Measurements from ENCODE around the gene TEKT3. TPM values are rescaled to one million over a fixed set of nuclear protein-coding genes. Genes with fewer than 3 reads are reported as not detected.

TEKT3 gene
- total RNA-seq, 1 donor from 2014 or later: not detected

DNA sequence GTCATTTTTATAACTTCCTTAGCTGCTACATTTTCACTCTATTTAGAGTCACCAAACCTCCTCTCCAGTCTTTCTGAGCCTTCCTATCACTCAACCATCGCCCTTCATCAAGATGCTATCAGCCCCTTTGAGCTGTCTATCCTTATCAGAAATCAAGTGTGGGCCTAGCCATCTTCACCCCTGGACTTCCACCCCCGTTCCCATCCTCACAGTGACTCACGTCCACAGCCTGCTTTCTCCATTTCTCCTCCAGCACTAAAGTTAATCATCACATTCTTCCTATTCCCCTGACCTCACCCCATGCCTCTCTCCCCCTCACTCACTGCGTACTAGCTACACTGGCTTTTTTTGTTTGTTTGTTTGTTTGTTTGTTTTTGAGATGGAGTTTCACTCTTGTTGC lies 2.4 kb upstream of the TEKT3 start:
- no peaks in the 10 kb centered on the region for H3K36me3 Mint-ChIP-seq (ENCODE audit: low read depth)
- no peak overlapping the region for H3K4me3 Mint-ChIP-seq (ENCODE audit: low read depth)
- H3K4me1 Mint-ChIP-seq (ENCODE audit: low read depth): peaks cover 4% of the 10 kb centered on the region
- H3K9me3 Mint-ChIP-seq: no peaks in the 10 kb centered on the region
- no peak overlapping the region for H3K27ac Mint-ChIP-seq
- no peak for DNase-seq (ENCODE audit: low spot score)
- H3K27me3 Mint-ChIP-seq (ENCODE audit: low read depth): peaks cover 55% of the 10 kb centered on the region
- intact Hi-C loops (cut with micrococcal nuclease): no loop called here

DNA sequence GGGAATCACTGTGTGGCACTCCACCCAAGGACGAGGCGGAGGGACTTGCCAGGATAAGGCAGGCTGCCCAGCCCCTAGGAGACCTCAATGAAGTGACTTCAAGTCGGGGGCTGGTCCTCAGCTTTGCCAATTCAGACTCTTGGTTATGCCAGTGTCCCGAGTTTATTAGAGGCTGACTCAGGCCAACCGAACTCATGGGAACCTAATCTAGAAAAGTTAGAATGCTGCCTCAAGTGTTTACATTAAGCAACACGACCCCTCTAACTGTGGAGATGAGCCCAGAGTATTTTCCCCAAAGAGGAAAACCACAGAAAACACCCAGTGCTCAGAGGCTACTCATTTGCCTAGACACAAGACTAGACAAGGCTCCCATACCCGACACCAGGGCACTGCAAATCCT lies 1.1 kb upstream of the TEKT3 start:
- peaks cover 53% of the 10 kb centered on the region for H3K27me3 Mint-ChIP-seq (ENCODE audit: low read depth)
- H3K36me3 Mint-ChIP-seq (ENCODE audit: low read depth): no peaks in the 10 kb centered on the region
- peaks cover 4% of the 10 kb centered on the region for H3K4me1 Mint-ChIP-seq (ENCODE audit: low read depth)
- H3K27ac Mint-ChIP-seq: no peak overlapping the region
- intact Hi-C loops (cut with micrococcal nuclease): no loop called here
- no peaks in the 10 kb centered on the region for H3K9me3 Mint-ChIP-seq
- no peak for DNase-seq (ENCODE audit: low spot score)
- no peak overlapping the region for H3K4me3 Mint-ChIP-seq (ENCODE audit: low read depth)

DNA sequence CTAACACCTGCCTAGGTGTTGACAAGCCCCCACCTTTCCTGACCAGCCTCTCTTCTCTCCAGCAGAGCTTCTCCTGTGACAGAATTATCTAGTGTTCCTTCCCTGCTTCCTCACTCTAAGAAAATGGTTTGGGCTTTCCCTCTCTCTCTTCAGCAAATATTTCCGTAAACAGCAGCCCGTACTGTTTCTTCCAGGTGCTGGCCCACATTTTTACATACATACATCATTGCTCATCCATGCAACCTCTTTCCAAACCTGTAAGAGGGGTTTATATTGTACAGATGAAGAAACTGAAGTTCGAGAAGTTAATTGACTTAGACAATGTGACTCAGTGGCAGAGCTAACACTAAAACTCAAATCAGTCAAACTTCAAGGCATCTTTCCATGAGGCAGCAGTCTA lies 569 bp upstream of the TEKT3 start:
- intact Hi-C loops (cut with micrococcal nuclease): no loop called here
- no peaks in the 10 kb centered on the region for H3K9me3 Mint-ChIP-seq
- no peak overlapping the region for H3K27ac Mint-ChIP-seq
- peaks cover 53% of the 10 kb centered on the region for H3K27me3 Mint-ChIP-seq (ENCODE audit: low read depth)
- DNase-seq (ENCODE audit: low spot score): no peak
- peaks cover 4% of the 10 kb centered on the region for H3K4me1 Mint-ChIP-seq (ENCODE audit: low read depth)
- no peak overlapping the region for H3K4me3 Mint-ChIP-seq (ENCODE audit: low read depth)
- H3K36me3 Mint-ChIP-seq (ENCODE audit: low read depth): no peaks in the 10 kb centered on the region

DNA sequence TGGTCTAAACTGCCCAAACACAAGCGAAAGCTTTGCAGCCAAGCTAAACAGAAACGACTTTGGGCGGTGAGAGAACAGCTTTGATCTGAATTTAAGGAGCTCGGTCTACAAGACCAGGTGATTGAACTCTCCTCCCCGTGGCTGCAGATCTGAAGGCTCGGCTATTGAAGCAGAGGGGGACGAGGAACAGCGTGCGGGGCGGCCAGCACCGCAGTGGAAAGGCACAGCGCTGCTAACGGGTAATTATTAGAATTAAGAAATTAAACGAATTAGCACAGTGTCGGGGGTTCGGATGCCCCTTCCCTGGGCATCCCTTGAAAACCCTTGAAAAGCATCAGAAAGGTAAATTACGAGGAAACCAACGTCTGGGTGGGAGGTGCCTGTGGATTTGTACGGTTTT lies 431 bp downstream of the TEKT3 start:
- no peaks in the 10 kb centered on the region for H3K9me3 Mint-ChIP-seq
- no peaks in the 10 kb centered on the region for H3K36me3 Mint-ChIP-seq (ENCODE audit: low read depth)
- intact Hi-C loops (cut with micrococcal nuclease): no loop called here
- no peak overlapping the region for H3K27ac Mint-ChIP-seq
- DNase-seq (ENCODE audit: low spot score): no peak
- H3K4me1 Mint-ChIP-seq (ENCODE audit: low read depth): peaks cover 4% of the 10 kb centered on the region
- H3K27me3 Mint-ChIP-seq (ENCODE audit: low read depth): peaks cover 51% of the 10 kb centered on the region
- H3K4me3 Mint-ChIP-seq (ENCODE audit: low read depth): no peak overlapping the region

DNA sequence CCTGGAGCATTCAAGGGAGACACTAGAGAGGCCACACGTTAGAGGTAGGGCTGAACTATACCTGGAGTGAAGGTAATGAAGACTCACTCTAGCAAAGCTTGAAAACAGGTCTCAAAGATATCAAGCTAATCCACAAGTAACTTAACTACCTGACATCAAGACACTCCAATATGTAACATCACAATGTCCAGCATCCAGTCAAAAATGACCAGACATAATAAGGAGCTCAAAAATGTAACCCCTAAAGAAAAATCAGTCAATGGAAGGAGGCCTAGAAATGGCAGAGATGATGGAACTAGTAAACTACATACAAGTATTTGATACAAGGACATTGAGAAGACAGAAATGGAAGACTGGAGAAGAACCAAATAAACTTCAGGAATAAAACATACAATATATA lies 6.0 kb downstream of the TEKT3 start:
- Mint-ChIP-seq H3K4me3 (ENCODE audit: low read depth) (no peak overlapping the region), H3K9me3 (peaks cover 7% of the 10 kb centered on the region), H3K4me1 (ENCODE audit: low read depth) (no peaks in the 10 kb centered on the region), H3K27ac (no peak overlapping the region), H3K36me3 (ENCODE audit: low read depth) (no peaks in the 10 kb centered on the region), H3K27me3 (ENCODE audit: low read depth) (peaks cover 15% of the 10 kb centered on the region)
- intact Hi-C loops (cut with micrococcal nuclease): no loop called here
- DNase-seq (ENCODE audit: low spot score): no peak

DNA sequence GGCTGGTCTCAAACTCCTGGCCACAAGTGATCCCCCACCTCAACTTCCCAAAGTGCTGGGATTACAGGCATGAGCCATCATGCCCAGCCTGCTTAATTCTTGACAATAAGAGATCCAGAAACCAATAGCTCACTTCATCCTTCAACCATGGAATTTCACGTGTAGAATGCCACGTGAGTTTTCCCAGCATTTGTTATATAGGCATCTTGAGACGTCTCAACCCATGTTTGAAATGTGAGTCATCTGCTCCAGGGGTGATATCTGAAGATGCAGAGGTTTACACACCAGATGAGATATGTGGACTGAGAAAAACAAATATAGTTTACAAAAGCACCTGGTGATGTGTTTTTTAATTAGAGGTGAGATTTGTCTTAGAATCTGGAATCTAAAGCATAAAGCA lies 7.1 kb downstream of the TEKT3 start:
- no peak for DNase-seq (ENCODE audit: low spot score)
- H3K27ac Mint-ChIP-seq: no peak overlapping the region
- H3K4me1 Mint-ChIP-seq (ENCODE audit: low read depth): no peaks in the 10 kb centered on the region
- intact Hi-C loops (cut with micrococcal nuclease): no loop called here
- no peaks in the 10 kb centered on the region for H3K36me3 Mint-ChIP-seq (ENCODE audit: low read depth)
- peaks cover 7% of the 10 kb centered on the region for H3K9me3 Mint-ChIP-seq
- H3K4me3 Mint-ChIP-seq (ENCODE audit: low read depth): no peak overlapping the region
- H3K27me3 Mint-ChIP-seq (ENCODE audit: low read depth): peaks cover 7% of the 10 kb centered on the region

DNA sequence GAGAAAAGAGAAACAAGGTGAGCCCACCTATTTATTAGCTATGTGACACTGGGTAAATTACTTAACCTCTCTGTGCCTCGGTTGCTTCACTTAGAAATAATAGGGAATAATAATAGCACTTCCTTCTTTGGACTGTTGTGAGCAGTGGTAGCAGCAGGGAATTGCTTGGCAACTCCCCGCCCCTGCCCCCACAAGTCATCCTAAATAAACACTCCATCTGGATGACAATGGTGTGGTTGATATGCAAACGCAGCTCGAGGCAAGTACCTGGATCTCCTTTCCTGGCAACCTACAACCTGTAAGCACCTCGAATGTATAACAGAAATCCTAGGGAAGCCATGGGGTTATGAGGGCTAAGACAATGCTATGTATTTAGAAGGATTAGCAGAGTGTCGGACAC lies 9.1 kb downstream of the TEKT3 start:
- no peak for DNase-seq (ENCODE audit: low spot score)
- intact Hi-C loops (cut with micrococcal nuclease): no loop called here

DNA sequence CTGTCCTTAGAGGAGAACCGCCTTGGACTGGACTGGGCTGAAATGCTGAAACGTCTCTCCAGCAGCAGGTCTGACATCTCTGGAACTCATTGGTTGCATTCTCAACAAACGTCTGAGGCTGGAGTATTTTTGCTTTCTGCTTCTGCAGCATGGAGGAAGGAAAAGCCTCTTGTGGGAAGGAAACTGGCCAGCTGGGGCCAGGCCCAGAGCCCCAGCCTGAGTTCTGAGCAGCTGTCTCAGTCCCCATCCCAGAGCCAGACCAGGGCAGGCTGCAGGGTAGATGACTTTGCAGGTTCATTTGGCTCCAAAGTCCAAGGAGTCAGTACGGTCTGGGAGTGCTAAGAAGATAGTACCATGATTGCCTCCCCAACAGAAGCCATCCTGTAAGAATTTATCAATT lies 18.3 kb downstream of the TEKT3 start:
- Mint-ChIP-seq H3K9me3 (no peaks in the 10 kb centered on the region), H3K36me3 (ENCODE audit: low read depth) (no peaks in the 10 kb centered on the region), H3K27ac (no peak overlapping the region), H3K4me3 (ENCODE audit: low read depth) (no peak overlapping the region), H3K4me1 (ENCODE audit: low read depth) (no peaks in the 10 kb centered on the region), H3K27me3 (ENCODE audit: low read depth) (peaks cover 1% of the 10 kb centered on the region)
- no peak for DNase-seq (ENCODE audit: low spot score)
- intact Hi-C loops (cut with micrococcal nuclease): no loop called here

More for the DNA sequence above, 9.1 kb downstream of the TEKT3 start:
- peaks cover 5% of the 10 kb centered on the region for H3K27me3 Mint-ChIP-seq (ENCODE audit: low read depth)
- H3K4me3 Mint-ChIP-seq (ENCODE audit: low read depth): no peak overlapping the region
- H3K9me3 Mint-ChIP-seq: peaks cover 7% of the 10 kb centered on the region
- H3K27ac Mint-ChIP-seq: no peak overlapping the region
- H3K36me3 Mint-ChIP-seq (ENCODE audit: low read depth): no peaks in the 10 kb centered on the region
- no peaks in the 10 kb centered on the region for H3K4me1 Mint-ChIP-seq (ENCODE audit: low read depth)

DNA sequence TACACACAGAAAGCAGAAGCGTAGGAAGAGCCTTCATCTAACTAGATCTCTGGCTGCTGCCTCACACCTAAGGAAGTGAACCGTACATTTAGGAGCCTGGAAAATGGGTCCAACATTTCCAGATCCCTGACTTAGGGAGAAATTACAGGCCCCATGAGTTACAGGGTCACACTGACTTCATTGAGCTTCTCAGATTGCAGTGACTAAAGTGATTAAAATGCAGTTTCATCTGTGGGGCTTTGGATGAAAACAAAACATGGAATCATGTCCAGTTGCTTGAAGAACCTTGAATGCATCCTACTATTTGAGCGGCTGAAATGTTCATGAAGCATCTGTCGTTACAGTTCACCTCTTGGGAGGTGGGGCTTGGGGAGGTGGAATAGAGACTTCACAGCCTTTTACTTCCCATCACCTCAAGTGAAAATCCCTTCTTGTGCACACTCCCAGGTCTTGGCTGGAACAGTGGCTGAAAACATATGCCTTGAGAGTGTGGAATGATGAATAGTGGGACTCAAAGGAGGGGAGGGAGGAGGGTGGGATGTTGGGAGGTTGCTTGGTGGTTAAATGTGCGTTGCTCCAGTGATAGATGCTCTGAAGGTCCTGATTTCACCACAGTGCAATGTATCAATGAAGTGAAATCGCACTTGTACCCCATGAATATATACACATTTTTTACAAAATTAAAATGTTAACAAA lies 19.7 kb downstream of the TEKT3 start:
- no peaks in the 10 kb centered on the region for H3K4me1 Mint-ChIP-seq (ENCODE audit: low read depth)

DNA sequence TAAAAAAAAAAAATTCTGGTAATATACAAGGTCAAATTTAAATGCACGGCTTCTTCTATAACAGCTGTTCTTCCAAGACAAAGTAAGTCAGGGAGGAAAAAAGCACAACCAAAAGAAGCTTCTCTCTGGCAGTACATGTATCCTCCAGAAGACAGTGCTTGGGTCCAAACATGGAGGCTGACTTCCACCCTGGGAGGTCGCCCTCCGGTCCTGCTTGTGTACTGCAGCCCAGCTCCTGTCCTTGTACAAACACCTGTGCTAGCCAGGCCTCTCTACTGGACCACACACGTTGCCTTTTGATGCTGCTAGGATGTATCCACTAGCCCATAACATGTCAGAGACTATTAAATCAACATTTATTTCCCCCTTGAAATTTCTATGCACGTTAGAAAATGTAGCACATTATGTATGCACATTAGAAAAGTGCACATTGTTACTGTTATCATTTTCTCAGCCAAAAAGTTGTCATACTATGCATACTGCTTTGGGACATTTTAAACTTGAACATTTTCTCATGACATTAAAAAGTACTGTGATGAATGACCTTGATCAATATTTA lies 21.9 kb downstream of the TEKT3 start:
- intact Hi-C loops (cut with micrococcal nuclease): no loop called here
- Mint-ChIP-seq H3K4me3 (ENCODE audit: low read depth) (no peak overlapping the region), H3K27me3 (ENCODE audit: low read depth) (no peaks in the 10 kb centered on the region), H3K9me3 (no peaks in the 10 kb centered on the region), H3K27ac (no peak overlapping the region), H3K4me1 (ENCODE audit: low read depth) (no peaks in the 10 kb centered on the region), H3K36me3 (ENCODE audit: low read depth) (no peaks in the 10 kb centered on the region)
- no peak for DNase-seq (ENCODE audit: low spot score)

More for the DNA sequence above, 19.7 kb downstream of the TEKT3 start:
- no peak overlapping the region for H3K4me3 Mint-ChIP-seq (ENCODE audit: low read depth)
- intact Hi-C loops (cut with micrococcal nuclease): no loop called here
- H3K27me3 Mint-ChIP-seq (ENCODE audit: low read depth): peaks cover 1% of the 10 kb centered on the region
- DNase-seq (ENCODE audit: low spot score): no peak
- no peaks in the 10 kb centered on the region for H3K36me3 Mint-ChIP-seq (ENCODE audit: low read depth)
- H3K9me3 Mint-ChIP-seq: no peaks in the 10 kb centered on the region
- H3K27ac Mint-ChIP-seq: no peak overlapping the region

DNA sequence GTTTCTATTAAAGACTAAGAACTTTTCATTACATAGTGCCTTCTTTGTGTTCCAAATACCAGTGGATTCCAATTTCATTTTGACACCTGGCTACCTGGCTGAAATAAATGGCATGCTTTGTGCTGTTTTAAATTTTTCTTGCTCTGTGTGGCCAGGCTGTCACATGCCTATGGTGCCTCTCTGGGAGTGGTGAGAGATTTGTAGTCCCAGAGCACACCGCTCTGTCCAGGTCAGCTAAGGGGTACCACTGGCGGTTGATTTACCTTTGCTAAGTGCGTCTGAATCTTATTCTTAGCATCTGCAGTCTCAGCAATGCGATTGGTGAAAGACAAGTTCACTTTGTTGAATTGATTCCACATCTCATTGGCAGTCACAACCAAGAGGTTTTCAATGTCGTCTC lies 29.4 kb downstream of the TEKT3 start:
- Mint-ChIP-seq H3K4me1 (ENCODE audit: low read depth) (no peaks in the 10 kb centered on the region), H3K36me3 (ENCODE audit: low read depth) (no peaks in the 10 kb centered on the region), H3K27me3 (ENCODE audit: low read depth) (no peaks in the 10 kb centered on the region), H3K4me3 (ENCODE audit: low read depth) (no peak overlapping the region), H3K9me3 (no peaks in the 10 kb centered on the region), H3K27ac (no peak overlapping the region)
- DNase-seq (ENCODE audit: low spot score): no peak
- intact Hi-C loops (cut with micrococcal nuclease): no loop called here

DNA sequence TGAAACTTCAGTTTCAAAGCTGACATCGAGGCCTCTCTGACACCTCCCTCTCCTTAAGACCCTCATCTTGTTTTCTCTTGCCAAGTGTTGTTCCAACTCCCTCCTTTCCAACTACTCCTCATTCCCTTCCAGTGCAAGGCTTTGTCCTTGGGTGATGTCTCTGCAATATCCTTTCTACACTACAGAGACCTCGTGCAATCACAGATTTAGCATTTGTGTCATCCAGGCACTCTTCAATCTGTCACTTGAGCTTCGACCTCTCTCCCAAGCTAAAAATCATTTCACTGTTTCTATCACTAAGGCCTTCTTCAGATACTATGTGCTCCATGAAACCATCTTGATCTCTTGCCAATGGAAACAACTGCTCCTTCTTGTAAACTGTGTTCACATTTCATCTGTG lies 31.6 kb downstream of the TEKT3 start:
- Mint-ChIP-seq H3K4me3 (ENCODE audit: low read depth) (no peak overlapping the region), H3K36me3 (ENCODE audit: low read depth) (no peaks in the 10 kb centered on the region), H3K4me1 (ENCODE audit: low read depth) (no peaks in the 10 kb centered on the region), H3K27me3 (ENCODE audit: low read depth) (peaks cover 4% of the 10 kb centered on the region), H3K27ac (no peak overlapping the region), H3K9me3 (no peaks in the 10 kb centered on the region)
- DNase-seq (ENCODE audit: low spot score): no peak
- intact Hi-C loops (cut with micrococcal nuclease): no loop called here

DNA sequence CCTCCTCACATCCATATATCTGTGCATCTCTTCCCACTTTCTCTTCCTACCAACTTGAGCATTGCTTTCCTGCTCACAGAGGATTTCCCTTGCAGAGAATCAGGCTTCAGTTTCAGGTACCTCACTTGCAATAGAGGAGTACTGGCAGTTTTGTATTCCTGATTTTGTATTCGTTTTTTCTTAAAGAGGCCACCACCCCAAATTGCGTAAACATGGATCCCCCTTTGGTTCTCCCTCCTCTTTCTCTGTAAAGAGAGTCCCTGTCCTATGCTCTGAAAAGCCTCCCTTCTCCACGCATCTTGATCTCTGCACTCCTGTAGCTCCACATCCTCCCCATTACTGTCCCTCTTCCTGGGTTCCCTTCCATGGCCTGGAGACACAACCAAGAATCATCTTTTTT lies 32.2 kb downstream of the TEKT3 start:
- Mint-ChIP-seq H3K4me3 (ENCODE audit: low read depth) (no peak overlapping the region), H3K27ac (no peak overlapping the region), H3K9me3 (no peaks in the 10 kb centered on the region), H3K4me1 (ENCODE audit: low read depth) (no peaks in the 10 kb centered on the region), H3K36me3 (ENCODE audit: low read depth) (no peaks in the 10 kb centered on the region), H3K27me3 (ENCODE audit: low read depth) (peaks cover 5% of the 10 kb centered on the region)
- DNase-seq (ENCODE audit: low spot score): no peak
- intact Hi-C loops (cut with micrococcal nuclease): no loop called here

DNA sequence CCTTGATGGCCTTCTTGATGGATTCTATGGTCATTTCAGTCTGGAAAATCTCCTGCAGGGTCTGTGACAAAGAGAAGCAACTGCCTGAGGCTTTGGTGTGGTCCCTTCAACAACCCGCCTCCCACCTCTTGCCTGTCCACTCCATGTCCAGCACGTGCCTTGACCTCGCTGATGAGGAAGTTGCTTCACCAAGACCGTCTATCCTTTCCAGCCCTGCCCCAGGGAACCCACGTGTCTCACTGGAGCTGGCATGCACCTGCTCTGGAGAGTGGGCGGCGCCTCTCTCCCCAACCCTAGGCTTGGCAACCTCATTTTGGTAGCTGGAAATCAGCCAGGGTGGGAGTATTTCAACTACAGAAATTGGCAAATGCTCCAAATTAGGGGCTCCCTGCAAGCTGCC lies 32.6 kb downstream of the TEKT3 start:
- H3K27me3 Mint-ChIP-seq (ENCODE audit: low read depth): peaks cover 5% of the 10 kb centered on the region
- H3K4me3 Mint-ChIP-seq (ENCODE audit: low read depth): no peak overlapping the region

More for the DNA sequence above, 32.6 kb downstream of the TEKT3 start:
- Mint-ChIP-seq H3K4me1 (ENCODE audit: low read depth) (no peaks in the 10 kb centered on the region), H3K36me3 (ENCODE audit: low read depth) (no peaks in the 10 kb centered on the region), H3K9me3 (no peaks in the 10 kb centered on the region), H3K27ac (no peak overlapping the region)
- no peak for DNase-seq (ENCODE audit: low spot score)
- intact Hi-C loops (cut with micrococcal nuclease): no loop called here
